NCI-H748 (cell line): ENCODE results near the gene SCAND1.

Experiments
- DNase-seq: peaks from one replicate; lab custom pipeline; 2025; ENCODE audit not compliant: unreplicated experiment; lab: John Stamatoyannopoulos, UW

The SCAND1 gene

DNA sequence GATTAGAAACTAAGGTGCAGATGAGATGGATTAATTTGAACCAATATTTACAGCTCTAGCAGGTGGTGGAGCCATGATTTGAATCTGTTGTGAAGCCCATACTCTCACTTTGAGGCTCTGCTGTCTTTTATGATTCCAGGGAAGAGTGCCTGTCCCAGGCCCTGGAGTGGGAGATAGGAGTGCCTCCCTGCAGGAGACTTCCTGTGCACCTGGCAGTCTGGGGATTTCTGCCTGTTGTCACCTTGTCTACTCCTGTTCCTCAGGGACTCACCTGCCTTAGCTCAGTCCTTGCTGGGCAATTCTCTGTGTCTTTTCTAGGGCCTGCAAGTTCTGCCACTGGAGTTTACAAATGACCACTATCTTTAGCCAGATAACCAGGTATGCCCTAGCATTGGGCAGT lies 46.3 kb downstream of the SCAND1 start:
- peak; percentile 89 for DNase-seq

DNA sequence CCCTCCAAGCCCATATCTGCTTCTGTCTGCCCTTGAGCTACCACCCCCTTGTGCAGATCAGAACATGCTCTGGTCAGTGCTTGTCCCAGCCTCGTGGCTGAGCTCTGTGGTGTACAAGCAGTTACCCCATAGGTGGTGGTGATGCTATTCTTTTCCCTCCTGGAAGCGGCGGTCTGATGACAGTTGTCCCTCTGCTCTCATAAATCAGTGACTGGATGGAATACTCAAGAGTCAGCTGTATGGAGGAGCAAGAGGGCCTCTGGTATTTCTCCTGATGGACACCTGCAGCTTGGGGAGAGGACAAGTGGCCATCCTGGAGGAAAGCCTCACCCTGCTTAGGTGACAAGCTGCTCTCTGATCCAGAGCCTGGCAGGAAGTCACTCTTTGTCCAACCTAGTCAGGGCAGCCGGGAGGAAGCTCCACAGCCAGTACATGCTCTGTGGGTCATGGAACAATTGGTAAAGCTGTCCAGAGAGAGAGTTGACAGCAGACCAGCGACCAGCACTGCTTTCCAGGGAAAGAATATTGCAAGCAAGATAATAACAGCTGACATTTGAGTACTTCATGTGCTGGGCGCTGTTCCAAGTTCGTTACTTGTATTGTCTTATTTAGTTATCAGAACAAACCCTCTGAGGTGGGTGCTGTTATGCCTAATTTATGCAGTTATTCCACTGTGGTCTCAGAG lies 47.1 kb downstream of the SCAND1 start:
- DNase-seq, result peak; percentile 59

- no peak for DNase-seq
Observed at GRCh38 chr20:35904982-35905663, 49.2 kb downstream of the SCAND1 start.

DNA sequence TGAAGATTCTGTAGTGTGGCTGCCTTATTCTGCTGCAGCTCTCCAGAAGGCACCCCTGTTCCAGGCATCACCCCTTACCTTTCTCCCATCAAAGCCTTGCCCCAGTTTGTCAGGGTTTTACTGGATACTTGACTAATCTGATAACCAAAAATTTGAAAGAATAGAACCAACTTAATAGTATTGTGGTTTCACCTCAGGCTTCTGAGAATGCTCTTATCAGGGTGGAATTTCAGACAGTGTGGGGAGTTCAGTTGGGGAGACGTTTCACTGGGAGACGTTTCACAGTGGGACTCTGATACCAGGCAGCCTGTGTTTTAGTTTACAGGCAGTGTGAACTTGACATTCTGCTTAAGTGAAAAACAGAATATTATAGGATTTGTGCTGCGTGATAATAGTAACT lies 50.5 kb downstream of the SCAND1 start:
- no peak for DNase-seq
